ENCODE measurements around the gene STON1. TPM values are rescaled to one million over a fixed set of nuclear protein-coding genes. Genes with fewer than 3 reads are reported as not detected.
"Not testable (repeated sequence)": the region's sequence is repeated elsewhere in the genome, so short reads cannot be mapped to it uniquely, and the experiment has no call there.

STON1 gene
- total RNA-seq, 1 experiment from 2014 or later, result 3.4 TPM

- no peak for DNase-seq (ENCODE audit: low spot score)
Observed at GRCh38 chr2:48574353-48575287, 44.7 kb downstream of the STON1 start.

GRCh38 chr2:48578313-48578712, 48.4 kb downstream of the STON1 start:
- no peak for DNase-seq (ENCODE audit: low spot score)

- no peak for DNase-seq (ENCODE audit: low spot score)
Observed at GRCh38 chr2:48583961-48584360, 54.0 kb downstream of the STON1 start.

- DNase-seq (ENCODE audit: low spot score), result no peak
Observed at GRCh38 chr2:48584551-48584950, 54.6 kb downstream of the STON1 start.

- no peak for DNase-seq (ENCODE audit: low spot score)
Observed at GRCh38 chr2:48586433-48586832, 56.5 kb downstream of the STON1 start.

- no peak for DNase-seq (ENCODE audit: low spot score)
Observed at GRCh38 chr2:48587560-48587959, 57.6 kb downstream of the STON1 start.

GRCh38 chr2:48587961-48588360, 58.0 kb downstream of the STON1 start:
- no peak for DNase-seq (ENCODE audit: low spot score)

- no peak for DNase-seq (ENCODE audit: low spot score)
Observed at GRCh38 chr2:48588745-48589144, 58.8 kb downstream of the STON1 start.

GRCh38 chr2:48589170-48589767, 59.3 kb downstream of the STON1 start:
- peak; percentile 59 for DNase-seq (ENCODE audit: low spot score)

GRCh38 chr2:48590017-48590416, 60.1 kb downstream of the STON1 start:
- DNase-seq (ENCODE audit: low spot score), result no peak

- no peak for DNase-seq (ENCODE audit: low spot score)
Observed at GRCh38 chr2:48592067-48592466, 62.1 kb downstream of the STON1 start.

GRCh38 chr2:48596751-48597150, 66.8 kb downstream of the STON1 start:
- not testable (repeated sequence) for DNase-seq (ENCODE audit: low spot score)

GRCh38 chr2:48597492-48597891, 67.5 kb downstream of the STON1 start:
- DNase-seq (ENCODE audit: low spot score), result no peak

GRCh38 chr2:48600204-48600813, 70.4 kb downstream of the STON1 start:
- DNase-seq (ENCODE audit: low spot score), result peak; percentile 54

GRCh38 chr2:48600917-48601316, 71.0 kb downstream of the STON1 start:
- no peak for DNase-seq (ENCODE audit: low spot score)

- peak; percentile 23 for DNase-seq (ENCODE audit: low spot score)
Observed at GRCh38 chr2:48601349-48601748, 71.4 kb downstream of the STON1 start.

GRCh38 chr2:48605482-48606175, 75.7 kb downstream of the STON1 start:
- DNase-seq (ENCODE audit: low spot score), result no peak

GRCh38 chr2:48607307-48608014, 77.5 kb downstream of the STON1 start:
- DNase-seq (ENCODE audit: low spot score), result peak; percentile 20

- no peak for DNase-seq (ENCODE audit: low spot score)
Observed at GRCh38 chr2:48613211-48613610, 83.3 kb downstream of the STON1 start.

GRCh38 chr2:48614581-48614980, 84.6 kb downstream of the STON1 start:
- DNase-seq (ENCODE audit: low spot score), result not testable (repeated sequence)

GRCh38 chr2:48617618-48618017, 87.7 kb downstream of the STON1 start, which contains the start of gene GTF2A1L:
Gene GTF2A1L (plus strand): TSS chr2:48617856. CDS start chr2:48617875, 19 bp downstream.
- no peak for DNase-seq (ENCODE audit: low spot score)

All from A172 (cell line).